WTC11 (cell line): Measurements from ENCODE around the gene SLIT2. TPM values are rescaled to one million over a fixed set of nuclear protein-coding genes. Genes with fewer than 3 reads are reported as not detected.

ENCODE experiments used
- ATAC-seq: fragments of 200-7000 bp; cut with Tn5 transposase; 2 replicates; pipeline ENCODE4 v1.10.0; 2021; ENCODE audit warnings: mild to moderate bottlenecking, moderate library complexity
- Bru-seq: library from RNA; stranded (reverse); fragments of 400-500 nt; gene quantifications from one replicate; lab custom pipeline; 2021; lab: Mats Ljungman, UMichigan
- CTCF ChIA-PET: fragments of 300-600 bp; sonication (Branson Sonifier 250); formaldehyde crosslinking; loops from one replicate; lab custom pipeline; 2021; ENCODE audit warnings: antibody characterized with exemption; lab: Charles Lee
- POLR2A ChIA-PET: fragments of 350-600 bp; sonication (Branson Sonifier 250); formaldehyde crosslinking; loops from one replicate; lab custom pipeline; 2021; ENCODE audit warnings: antibody characterized with exemption; lab: Charles Lee
- DNase-seq: peaks from one replicate; pipeline ENCODE4 v3.0.0; 2021; ENCODE audit warnings: low spot score
- H3K27ac Mint-ChIP-seq: 2 replicates; pipeline ENCODE4 v1.8.0; 2021; ENCODE audit warnings: mixed read lengths
- H3K27me3 Mint-ChIP-seq: 2 replicates; pipeline ENCODE4 v1.8.0; 2021; ENCODE audit warnings: low read depth, mild to moderate bottlenecking, moderate library complexity, mixed read lengths
- H3K36me3 Mint-ChIP-seq: 2 replicates; pipeline ENCODE4 v1.8.0; 2021; ENCODE audit warnings: mixed read lengths
- H3K4me1 Mint-ChIP-seq: 2 replicates; pipeline ENCODE4 v1.8.0; 2022; ENCODE audit warnings: mixed read lengths
- H3K4me3 Mint-ChIP-seq: 2 replicates; pipeline ENCODE4 v1.8.0; 2021; ENCODE audit warnings: mild to moderate bottlenecking, moderate library complexity, mixed read lengths
- H3K9me3 Mint-ChIP-seq: 2 replicates; pipeline ENCODE4 v1.8.0; 2021; ENCODE audit warnings: mixed read lengths
- ARID4B ChIP-seq: sonication (generic); formaldehyde crosslinking; IDR thresholded peaks from 2 replicates; pipeline ENCODE4 v1.8.0; 2023; ENCODE audit warnings: missing genetic modification reagents, mild to moderate bottlenecking, borderline replicate concordance
- EMX1 ChIP-seq: fragments of 250-450 bp; sonication (Bioruptor Pico); IDR thresholded peaks from 2 replicates; pipeline ENCODE4 v1.8.0; 2021; ENCODE audit warnings: mild to moderate bottlenecking
- FOXK1 ChIP-seq: sonication (generic); formaldehyde crosslinking; IDR thresholded peaks from 2 replicates; pipeline ENCODE4 v1.8.0; 2022; ENCODE audit warnings: mild to moderate bottlenecking, moderate library complexity, missing genetic modification reagents
- FOXP1 ChIP-seq: sonication (generic); formaldehyde crosslinking; IDR thresholded peaks from 2 replicates; pipeline ENCODE4 v1.8.0; 2022; ENCODE audit warnings: missing genetic modification reagents, mild to moderate bottlenecking, moderate library complexity, borderline replicate concordance
- HMGXB4 ChIP-seq: sonication (generic); formaldehyde crosslinking; IDR thresholded peaks from 2 replicates; pipeline ENCODE4 v1.8.1; 2023; ENCODE audit warnings: mild to moderate bottlenecking, moderate library complexity, missing genetic modification reagents
- KAT7 ChIP-seq: sonication (generic); formaldehyde crosslinking; IDR thresholded peaks from 2 replicates; pipeline ENCODE4 v1.8.1; 2023; ENCODE audit warnings: missing genetic modification reagents, mild to moderate bottlenecking, borderline replicate concordance
- NFATC4 ChIP-seq: fragments of 250-450 bp; sonication (Bioruptor Pico); IDR thresholded peaks from 2 replicates; pipeline ENCODE4 v1.9.0; 2021; ENCODE audit warnings: mild to moderate bottlenecking
- PRDM15 ChIP-seq: sonication (generic); formaldehyde crosslinking; IDR thresholded peaks from 2 replicates; pipeline ENCODE4 v1.8.0; 2022; ENCODE audit warnings: missing genetic modification reagents
- PRRX2 ChIP-seq: fragments of 250-450 bp; sonication (Bioruptor Pico); IDR thresholded peaks from 2 replicates; pipeline ENCODE4 v1.8.0; 2021; ENCODE audit warnings: mild to moderate bottlenecking
- SMAD4 ChIP-seq: sonication (generic); formaldehyde crosslinking; IDR thresholded peaks from 2 replicates; pipeline ENCODE4 v1.8.0; 2022; ENCODE audit warnings: mild to moderate bottlenecking, missing genetic modification reagents
- TEAD1 ChIP-seq: sonication (generic); formaldehyde crosslinking; IDR thresholded peaks from 2 replicates; pipeline ENCODE4 v1.8.0; 2022; ENCODE audit warnings: mild to moderate bottlenecking, missing genetic modification reagents
- ZNF317 ChIP-seq: sonication (generic); formaldehyde crosslinking; IDR thresholded peaks from 2 replicates; pipeline ENCODE4 v1.8.1; 2023; ENCODE audit warnings: low read depth, mild to moderate bottlenecking, moderate library complexity, missing genetic modification reagents, borderline replicate concordance
- ZNF423 ChIP-seq: fragments of 250-450 bp; sonication (Bioruptor Pico); IDR thresholded peaks from 2 replicates; pipeline ENCODE4 v2.1.2; 2022; ENCODE audit warnings: mild to moderate bottlenecking, moderate library complexity
- long read RNA-seq, 3 experiments: library from RNA in 1 of 3; library from capped mRNA in 1 of 3; library from polyadenylated mRNA in 1 of 3; unstranded in 2 of 3; stranded (forward) in 1 of 3; transcript quantifications; one replicate each; pipeline ENCODE4 v2.0.0, GENCODE V29; 2021
- total RNA-seq: library from RNA; stranded (reverse); gene quantifications from 3 replicates; pipeline ENCODE4 v1.2.3, GENCODE V29; 2021
- TF ChIP-seq, protein P1 (sequence below): fragments of 200-600 bp; IDR thresholded peaks from 2 replicates; pipeline ENCODE4 v1.8.0; 2022; ENCODE audit warnings: antibody characterized with exemption
- TF ChIP-seq, protein P2 (sequence below): fragments of 250-450 bp; sonication (Bioruptor Pico); IDR thresholded peaks from 2 replicates; pipeline ENCODE4 v1.9.0; 2021; ENCODE audit warnings: mild to moderate bottlenecking

SLIT2 gene, protein sequence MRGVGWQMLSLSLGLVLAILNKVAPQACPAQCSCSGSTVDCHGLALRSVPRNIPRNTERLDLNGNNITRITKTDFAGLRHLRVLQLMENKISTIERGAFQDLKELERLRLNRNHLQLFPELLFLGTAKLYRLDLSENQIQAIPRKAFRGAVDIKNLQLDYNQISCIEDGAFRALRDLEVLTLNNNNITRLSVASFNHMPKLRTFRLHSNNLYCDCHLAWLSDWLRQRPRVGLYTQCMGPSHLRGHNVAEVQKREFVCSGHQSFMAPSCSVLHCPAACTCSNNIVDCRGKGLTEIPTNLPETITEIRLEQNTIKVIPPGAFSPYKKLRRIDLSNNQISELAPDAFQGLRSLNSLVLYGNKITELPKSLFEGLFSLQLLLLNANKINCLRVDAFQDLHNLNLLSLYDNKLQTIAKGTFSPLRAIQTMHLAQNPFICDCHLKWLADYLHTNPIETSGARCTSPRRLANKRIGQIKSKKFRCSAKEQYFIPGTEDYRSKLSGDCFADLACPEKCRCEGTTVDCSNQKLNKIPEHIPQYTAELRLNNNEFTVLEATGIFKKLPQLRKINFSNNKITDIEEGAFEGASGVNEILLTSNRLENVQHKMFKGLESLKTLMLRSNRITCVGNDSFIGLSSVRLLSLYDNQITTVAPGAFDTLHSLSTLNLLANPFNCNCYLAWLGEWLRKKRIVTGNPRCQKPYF (N-terminal part only)
- total RNA-seq, result 6.8 to 15.3 TPM (median 13.5 TPM) in 3 replicates
- Bru-seq, nascent RNA, result percentile 60 among the genes with signal in this experiment
- long read RNA-seq, experiment 1, full-length matches to known transcripts, result 3 of 24 reads
- long read RNA-seq, experiment 1, partial matches to known transcripts, result 10 of 24 reads
- long read RNA-seq, experiment 1, other reads (novel, unspliced or antisense), result 11 of 24 reads
- long read RNA-seq, experiment 2, partial matches to known transcripts, result 4 of 17 reads
- long read RNA-seq, experiment 2, other reads (novel, unspliced or antisense), result 13 of 17 reads
- long read RNA-seq, experiment 3, partial matches to known transcripts, result 1 of 1 reads
- long read RNA-seq, experiment 3, other reads (novel, unspliced or antisense), result 0 of 1 reads

DNA sequence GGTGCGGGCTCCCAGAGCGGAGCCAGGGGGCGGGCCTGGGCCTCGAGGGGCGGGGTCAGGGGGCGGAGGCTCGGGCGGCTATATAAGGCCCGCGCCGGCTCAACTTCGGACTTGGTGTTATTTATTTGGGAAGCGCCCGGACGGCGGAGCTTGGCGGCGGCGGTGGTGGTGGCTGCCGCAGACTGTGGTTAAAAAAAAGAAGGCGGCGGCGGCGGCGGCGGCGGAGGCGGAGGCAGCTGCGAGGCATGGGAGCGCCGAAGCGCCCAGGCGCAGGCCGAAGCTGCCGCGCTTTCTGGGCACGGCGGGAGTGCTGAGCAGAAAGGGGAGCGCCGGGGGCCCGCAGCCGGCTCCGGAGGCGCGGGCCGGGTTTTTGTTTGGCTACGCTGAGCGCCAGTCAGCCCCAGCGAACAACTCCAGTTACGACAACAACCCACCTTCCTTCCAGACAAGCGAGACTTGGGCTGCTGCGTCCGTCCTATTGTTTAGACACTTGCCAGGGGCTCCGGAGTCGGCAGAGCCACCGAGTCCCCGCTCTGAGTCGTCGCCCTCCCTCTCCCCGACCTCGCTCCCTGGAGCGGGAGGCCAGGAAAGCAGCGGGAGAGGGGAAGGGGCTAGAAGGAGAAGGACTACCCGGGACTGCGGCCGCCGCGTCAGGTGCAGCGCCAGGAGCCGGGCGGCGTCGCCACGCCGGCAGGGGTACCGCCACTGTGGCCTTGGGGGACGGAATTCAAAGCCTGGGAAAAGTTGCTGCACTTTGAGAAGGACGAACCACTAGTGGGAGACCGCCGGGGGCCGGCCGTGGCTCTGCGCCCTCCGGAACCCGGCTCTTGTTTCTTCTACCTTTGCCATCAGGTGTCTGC lies at the start of gene SLIT2:
Gene SLIT2 (plus strand): TSS at position 110 of the 860 bp plus-strand sequence. CDS start 1,911 bp downstream, outside the sequence.
- TF ChIP-seq HMGXB4 (CRISPR knock-in tag) (peak; percentile 70; the same call in 1 of the 2 replicates), PRDM15 (CRISPR knock-in tag) (peak; percentile 63), FOXP1 (CRISPR knock-in tag) (no peak), FOXK1 (CRISPR knock-in tag) (peak; percentile 16; the same call in 1 of the 2 replicates), PRRX2 (CRISPR knock-in tag) (no peak), KAT7 (no peak), ZNF317 (CRISPR knock-in tag) (0 out of 2 replicates have a peak, but pooled peaks have one; percentile 15), TEAD1 (peak; percentile 11; the same call in 1 of the 2 replicates)
- TF ChIP-seq, all 79 proteins: peak for 5
- CTCF ChIA-PET, result no interaction called here
- H3K36me3 Mint-ChIP-seq, result no peaks in the 10 kb centered on the region
- POLR2A ChIA-PET, result interaction anchor here (0.6 to 1.7 kb wide), 4 partner anchors 10 to 1175 kb away, joined by 3 read pairs; no protein-coding TSS in a partner anchor
- H3K4me3 Mint-ChIP-seq, result peak within 1 kb of the TSS; percentile 84
- H3K9me3 Mint-ChIP-seq, result no peaks in the 10 kb centered on the region
- peaks cover 48% of the 10 kb centered on the region for H3K4me1 Mint-ChIP-seq
- ATAC-seq (peak; percentile 77), DNase-seq (peak; percentile 85)
- no peak within 1 kb of the TSS for H3K27ac Mint-ChIP-seq
- H3K27me3 Mint-ChIP-seq, result peaks cover 71% of the 10 kb centered on the region

DNA sequence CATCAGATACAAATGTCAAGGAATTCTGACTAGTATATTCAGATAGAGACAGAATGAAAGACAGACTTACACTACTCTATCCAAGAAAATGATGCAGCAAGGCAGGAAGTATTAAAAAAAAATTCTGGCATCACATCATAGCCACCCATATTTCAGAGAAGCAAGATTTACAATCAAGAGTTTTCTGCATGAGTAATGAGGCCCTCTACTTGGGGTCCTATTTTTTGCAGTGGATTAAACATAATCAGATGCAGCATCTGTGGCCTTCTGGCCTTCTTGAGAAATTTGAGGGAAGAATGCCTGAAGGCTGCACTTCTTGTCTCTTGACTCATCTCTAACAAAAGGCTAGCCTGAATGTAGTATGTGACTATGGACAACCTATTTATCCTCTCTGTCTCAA lies 48.2 kb upstream of the SLIT2 start:
- CTCF ChIA-PET, result no interaction called here
- POLR2A ChIA-PET, result no interaction called here
- TF ChIP-seq, protein P1, sequence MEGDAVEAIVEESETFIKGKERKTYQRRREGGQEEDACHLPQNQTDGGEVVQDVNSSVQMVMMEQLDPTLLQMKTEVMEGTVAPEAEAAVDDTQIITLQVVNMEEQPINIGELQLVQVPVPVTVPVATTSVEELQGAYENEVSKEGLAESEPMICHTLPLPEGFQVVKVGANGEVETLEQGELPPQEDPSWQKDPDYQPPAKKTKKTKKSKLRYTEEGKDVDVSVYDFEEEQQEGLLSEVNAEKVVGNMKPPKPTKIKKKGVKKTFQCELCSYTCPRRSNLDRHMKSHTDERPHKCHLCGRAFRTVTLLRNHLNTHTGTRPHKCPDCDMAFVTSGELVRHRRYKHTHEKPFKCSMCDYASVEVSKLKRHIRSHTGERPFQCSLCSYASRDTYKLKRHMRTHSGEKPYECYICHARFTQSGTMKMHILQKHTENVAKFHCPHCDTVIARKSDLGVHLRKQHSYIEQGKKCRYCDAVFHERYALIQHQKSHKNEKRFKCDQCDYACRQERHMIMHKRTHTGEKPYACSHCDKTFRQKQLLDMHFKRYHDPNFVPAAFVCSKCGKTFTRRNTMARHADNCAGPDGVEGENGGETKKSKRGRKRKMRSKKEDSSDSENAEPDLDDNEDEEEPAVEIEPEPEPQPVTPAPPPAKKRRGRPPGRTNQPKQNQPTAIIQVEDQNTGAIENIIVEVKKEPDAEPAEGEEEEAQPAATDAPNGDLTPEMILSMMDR, result no peak
- no peak for TF ChIP-seq ZNF423 (CRISPR knock-in tag)
- no peak for TF ChIP-seq SMAD4 (CRISPR knock-in tag)
- TF ChIP-seq, protein P2, sequence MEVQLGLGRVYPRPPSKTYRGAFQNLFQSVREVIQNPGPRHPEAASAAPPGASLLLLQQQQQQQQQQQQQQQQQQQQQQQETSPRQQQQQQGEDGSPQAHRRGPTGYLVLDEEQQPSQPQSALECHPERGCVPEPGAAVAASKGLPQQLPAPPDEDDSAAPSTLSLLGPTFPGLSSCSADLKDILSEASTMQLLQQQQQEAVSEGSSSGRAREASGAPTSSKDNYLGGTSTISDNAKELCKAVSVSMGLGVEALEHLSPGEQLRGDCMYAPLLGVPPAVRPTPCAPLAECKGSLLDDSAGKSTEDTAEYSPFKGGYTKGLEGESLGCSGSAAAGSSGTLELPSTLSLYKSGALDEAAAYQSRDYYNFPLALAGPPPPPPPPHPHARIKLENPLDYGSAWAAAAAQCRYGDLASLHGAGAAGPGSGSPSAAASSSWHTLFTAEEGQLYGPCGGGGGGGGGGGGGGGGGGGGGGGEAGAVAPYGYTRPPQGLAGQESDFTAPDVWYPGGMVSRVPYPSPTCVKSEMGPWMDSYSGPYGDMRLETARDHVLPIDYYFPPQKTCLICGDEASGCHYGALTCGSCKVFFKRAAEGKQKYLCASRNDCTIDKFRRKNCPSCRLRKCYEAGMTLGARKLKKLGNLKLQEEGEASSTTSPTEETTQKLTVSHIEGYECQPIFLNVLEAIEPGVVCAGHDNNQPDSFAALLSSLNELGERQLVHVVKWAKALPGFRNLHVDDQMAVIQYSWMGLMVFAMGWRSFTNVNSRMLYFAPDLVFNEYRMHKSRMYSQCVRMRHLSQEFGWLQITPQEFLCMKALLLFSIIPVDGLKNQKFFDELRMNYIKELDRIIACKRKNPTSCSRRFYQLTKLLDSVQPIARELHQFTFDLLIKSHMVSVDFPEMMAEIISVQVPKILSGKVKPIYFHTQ (CRISPR knock-in tag), result no peak
- TF ChIP-seq EMX1 (CRISPR knock-in tag), result no peak
- TF ChIP-seq NFATC4, result no peak
- TF ChIP-seq ARID4B (CRISPR knock-in tag), result no peak

More for the DNA sequence above, 48.2 kb upstream of the SLIT2 start:
- no peak for DNase-seq
- H3K9me3 Mint-ChIP-seq, result no peaks in the 10 kb centered on the region
- no peaks in the 10 kb centered on the region for H3K27me3 Mint-ChIP-seq
- H3K4me1 Mint-ChIP-seq, result no peaks in the 10 kb centered on the region
- no peak overlapping the region for H3K4me3 Mint-ChIP-seq
- ATAC-seq, result no peak
- H3K36me3 Mint-ChIP-seq, result no peaks in the 10 kb centered on the region
- H3K27ac Mint-ChIP-seq, result no peak overlapping the region
